HPDE6-E6E7 (cell line): Measurements from ENCODE around the gene DPP4.
A peak's percentile ranks its signal among the peaks of the same experiment; 100 is the strongest.
"Not testable (repeated sequence)": the region's sequence is repeated elsewhere in the genome, so short reads cannot be mapped to it uniquely, and the experiment has no call there.

Experiments
- DNase-seq: peaks from one replicate; pipeline ENCODE4 v3.0.0; 2011; ENCODE audit warnings: missing footprints; ENCODE audit errors: extremely low spot score

Gene DPP4

GRCh38 chr2:162058973-162059668 is 14.9 kb downstream of the DPP4 start:
- DNase-seq: no peak

- no peak for DNase-seq
Observed at GRCh38 chr2:162057426-162057825, 16.6 kb downstream of the DPP4 start.

- no peak for DNase-seq
Observed at GRCh38 chr2:162056796-162057399, 17.1 kb downstream of the DPP4 start.

- no peak for DNase-seq
Observed at GRCh38 chr2:162053808-162054155, 20.2 kb downstream of the DPP4 start.

- DNase-seq: no peak
Observed at GRCh38 chr2:162053066-162053807, 20.8 kb downstream of the DPP4 start.

GRCh38 chr2:162050513-162050961 is 23.5 kb downstream of the DPP4 start:
- DNase-seq: no peak

- DNase-seq: not testable (repeated sequence)
Observed at GRCh38 chr2:162049089-162049488, 24.9 kb downstream of the DPP4 start.

GRCh38 chr2:162044586-162044985 is 29.4 kb downstream of the DPP4 start:
- no peak for DNase-seq

GRCh38 chr2:162043132-162043531 is 30.9 kb downstream of the DPP4 start:
- no peak for DNase-seq

- DNase-seq: no peak
Observed at GRCh38 chr2:162041485-162041884, 32.5 kb downstream of the DPP4 start.

GRCh38 chr2:162038725-162039124 is 35.3 kb downstream of the DPP4 start:
- no peak for DNase-seq

GRCh38 chr2:162037886-162038285 is 36.1 kb downstream of the DPP4 start:
- DNase-seq: no peak

- no peak for DNase-seq
Observed at GRCh38 chr2:162037028-162037795, 36.8 kb downstream of the DPP4 start.

- DNase-seq: no peak
Observed at GRCh38 chr2:162035981-162036380, 38.0 kb downstream of the DPP4 start.

- no peak for DNase-seq
Observed at GRCh38 chr2:162030363-162031190, 43.4 kb downstream of the DPP4 start.

GRCh38 chr2:162029287-162029901 is 44.6 kb downstream of the DPP4 start:
- DNase-seq: peak; percentile 81

- no peak for DNase-seq
Observed at GRCh38 chr2:162028511-162028910, 45.5 kb downstream of the DPP4 start.

- no peak for DNase-seq
Observed at GRCh38 chr2:162025121-162025911, 48.7 kb downstream of the DPP4 start.

GRCh38 chr2:162022290-162022945 is 51.6 kb downstream of the DPP4 start:
- DNase-seq: no peak
